ENCODE results near the gene EFR3B.

- TF ChIP-seq NFIC (IDR thresholded peaks at IDR 0.05; ENCODE audit: borderline replicate concordance) (no peak), MXI1 (IDR thresholded peaks at IDR 0.05; ENCODE audit: low read depth, low read length) (no peak), IRF3 (IDR thresholded peaks at IDR 0.05; ENCODE audit: low read depth, low read length) (no peak), CTCF (IDR thresholded peaks at IDR 0.05) (no peak), MAX (IDR thresholded peaks at IDR 0.05; ENCODE audit: low read depth) (no peak), POLR2AphosphoS5 (IDR thresholded peaks at IDR 0.05; ENCODE audit: low read depth, low read length) (no peak), USF1 (IDR thresholded peaks at IDR 0.05; ENCODE audit: borderline replicate concordance, low read depth) (no peak), TCF12 (IDR thresholded peaks at IDR 0.05) (no peak), JUND (IDR thresholded peaks at IDR 0.05) (no peak), EP300 (IDR thresholded peaks at IDR 0.05; ENCODE audit: borderline replicate concordance in 1 of 2, low read depth in 1 of 2, low read length in 1 of 2) (no peak), MEF2A (IDR thresholded peaks at IDR 0.05; ENCODE audit: borderline replicate concordance, low read depth) (no peak), RXRA (IDR thresholded peaks at IDR 0.05; ENCODE audit: borderline replicate concordance, low read depth) (no peak)
These were observed 134.3 kb downstream of the EFR3B start for GRCh38 chr2:25176138-25176537.

Data from SK-N-SH (cell line).